ENCODE results near the gene TRABD2B.

Gene TRABD2B

GRCh38 chr1:48019714-48020315, 22.6 kb upstream of the TRABD2B start:
- no peak for DNase-seq

- DNase-seq, result no peak
These were observed 21.6 kb upstream of the TRABD2B start for GRCh38 chr1:48018799-48019198.

GRCh38 chr1:48017716-48018115, 20.5 kb upstream of the TRABD2B start:
- no peak for DNase-seq

GRCh38 chr1:48016515-48016914, 19.3 kb upstream of the TRABD2B start:
- no peak for DNase-seq

- no peak for DNase-seq
These were observed 16.1 kb upstream of the TRABD2B start for GRCh38 chr1:48013270-48013669.

- DNase-seq, result no peak
These were observed 9.9 kb upstream of the TRABD2B start for GRCh38 chr1:48007047-48007446.

GRCh38 chr1:48006264-48006663, 9.1 kb upstream of the TRABD2B start:
- DNase-seq, result no peak

GRCh38 chr1:48005253-48006117, 8.3 kb upstream of the TRABD2B start:
- DNase-seq, result no peak

GRCh38 chr1:48003741-48004531, 6.8 kb upstream of the TRABD2B start:
- no peak for DNase-seq

GRCh38 chr1:48002142-48002541, 5.0 kb upstream of the TRABD2B start:
- no peak for DNase-seq

GRCh38 chr1:48001696-48002095, 4.5 kb upstream of the TRABD2B start:
- no peak for DNase-seq

GRCh38 chr1:48000883-48001282, 3.7 kb upstream of the TRABD2B start:
- DNase-seq, result no peak

GRCh38 chr1:47999097-47999496, 1.9 kb upstream of the TRABD2B start:
- no peak for DNase-seq

- no peak for DNase-seq
These were observed 1.3 kb upstream of the TRABD2B start for GRCh38 chr1:47998396-47998990.

GRCh38 chr1:47996406-47997226, 569 bp downstream of the TRABD2B start:
- no peak for DNase-seq

GRCh38 chr1:47996060-47996405, 1.2 kb downstream of the TRABD2B start:
- no peak for DNase-seq

GRCh38 chr1:47995306-47996050, 1.7 kb downstream of the TRABD2B start:
- DNase-seq, result no peak

- DNase-seq, result no peak
These were observed 3.1 kb downstream of the TRABD2B start for GRCh38 chr1:47993881-47994625.

GRCh38 chr1:47993416-47993740, 3.8 kb downstream of the TRABD2B start:
- no peak for DNase-seq

- DNase-seq, result no peak
These were observed 4.3 kb downstream of the TRABD2B start for GRCh38 chr1:47992720-47993415.

GRCh38 chr1:47991673-47992072, 5.5 kb downstream of the TRABD2B start:
- DNase-seq, result no peak
